Stimulated activated CD4-positive, alpha-beta T cell treated with anti-CD3 and anti-CD28 coated beads, Interleukin-1b, Interleukin-23, amount 100 ng/mL, for 4 hours (primary cell): Measurements from ENCODE around the gene PRKCA.

Experiments used
- DNase-seq, 2 donors: peaks; one replicate each; pipeline ENCODE4 v3.0.0-alpha.2; 2020; ENCODE audit warnings: low read depth in 2 of 2

PRKCA gene

DNA sequence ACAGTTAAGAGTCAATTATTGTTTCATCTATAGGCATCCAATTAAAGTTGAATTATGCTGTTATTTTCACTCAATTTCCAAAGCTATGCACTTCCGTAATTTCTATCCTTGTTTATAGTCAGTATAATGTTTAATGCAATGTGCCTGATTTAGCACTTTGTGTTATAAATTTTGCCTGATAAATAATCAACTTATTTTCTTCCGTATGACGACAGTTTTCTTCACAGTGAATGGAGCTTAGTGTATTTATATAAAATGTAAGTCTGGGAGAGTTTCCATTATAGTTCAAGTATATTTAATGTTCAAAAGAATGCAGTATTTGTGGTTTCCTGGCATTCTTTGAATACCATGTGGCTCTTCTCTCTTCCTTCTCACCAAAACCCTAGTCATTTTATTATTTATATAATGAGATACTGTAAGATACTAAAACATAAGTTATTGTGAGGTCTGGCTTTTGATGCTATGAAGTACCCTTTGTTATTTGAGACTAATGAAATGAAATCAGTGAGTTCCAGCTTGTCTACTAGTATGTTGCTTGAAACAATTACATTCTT, 240.6 kb downstream of the PRKCA start:
- DNase-seq = no peak

DNA sequence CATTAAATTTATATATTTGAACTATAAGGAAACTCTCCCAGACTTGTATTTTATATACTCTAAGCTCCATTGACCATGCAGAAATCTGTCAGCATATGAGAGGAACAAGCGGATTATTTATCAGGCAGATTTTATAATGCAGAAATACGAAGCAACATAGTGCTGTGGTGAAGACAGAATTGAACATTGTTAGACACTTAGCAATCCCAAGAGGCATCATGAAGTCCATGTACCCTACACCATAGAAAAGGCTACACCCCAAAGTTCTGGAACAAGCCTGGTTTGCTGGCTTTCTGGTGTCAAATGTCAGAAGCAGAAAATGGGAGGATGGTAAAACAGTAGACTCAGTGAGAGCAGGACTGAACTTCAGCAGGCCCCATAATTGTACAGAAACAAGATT, 241.1 kb downstream of the PRKCA start:
- DNase-seq = no peak

GRCh38 chr17:66545918-66546317, 243.5 kb downstream of the PRKCA start:
- DNase-seq = no peak

GRCh38 chr17:66547151-66547865, 244.9 kb downstream of the PRKCA start:
- no peak for DNase-seq

GRCh38 chr17:66548158-66548557, 245.7 kb downstream of the PRKCA start:
- DNase-seq = peak in 1 of 2 donors; percentile 11

DNA sequence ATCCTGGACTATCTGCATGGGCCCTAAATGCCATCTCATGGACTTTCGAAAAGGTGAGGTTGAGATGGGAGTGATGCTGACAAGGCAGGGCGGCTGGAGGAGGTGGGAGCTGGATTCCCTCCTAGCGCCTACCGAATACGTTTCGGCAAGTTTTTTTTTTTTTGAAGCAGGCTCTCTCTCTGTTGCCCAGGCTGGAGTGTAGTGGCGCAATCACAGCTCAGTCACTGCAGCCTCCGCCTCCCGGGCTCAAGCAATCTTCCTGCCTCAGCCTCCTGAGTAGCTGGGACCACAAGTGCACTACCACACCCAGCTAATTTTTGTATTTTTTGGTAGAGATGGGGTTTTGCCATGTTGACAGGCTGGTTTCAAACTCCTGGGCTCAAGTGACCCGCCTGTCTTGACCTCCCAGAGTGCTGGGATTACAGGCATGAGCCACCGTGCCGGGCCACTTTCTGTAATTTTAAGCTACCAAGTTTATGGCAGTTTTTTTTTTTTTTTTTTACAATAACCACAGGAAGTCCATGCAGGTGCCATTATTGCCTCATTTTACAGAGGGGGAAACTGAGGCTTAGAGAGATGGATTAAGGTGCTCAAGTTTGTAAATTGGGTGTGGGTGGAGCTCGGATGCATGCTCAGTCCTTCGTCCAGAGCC, 246.4 kb downstream of the PRKCA start:
- no peak for DNase-seq

- DNase-seq = no peak
Observed at GRCh38 chr17:66549311-66549704, 246.9 kb downstream of the PRKCA start.

DNA sequence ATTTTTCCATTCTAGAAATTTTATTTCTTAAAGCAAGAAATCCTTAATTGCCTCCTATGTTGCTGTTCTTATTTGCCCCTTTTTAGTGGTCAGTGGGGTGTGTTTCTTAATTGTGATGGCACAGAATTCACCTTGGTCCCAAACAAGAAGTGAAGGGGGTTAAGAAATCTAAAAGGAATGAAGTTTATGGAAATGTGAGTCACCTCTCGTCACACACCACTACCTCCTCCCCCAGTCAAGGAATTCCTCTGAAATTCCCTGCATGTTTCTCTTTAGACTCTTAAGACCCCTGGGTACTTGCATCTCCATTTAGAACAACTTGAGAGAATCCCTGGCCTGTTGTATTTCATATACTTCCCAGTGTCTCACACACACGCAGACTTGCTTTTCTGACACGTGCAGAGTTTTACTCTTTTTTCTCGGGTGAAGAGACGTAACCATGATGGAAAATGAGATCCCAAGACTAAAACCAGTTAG, 247.4 kb downstream of the PRKCA start:
- no peak for DNase-seq

DNA sequence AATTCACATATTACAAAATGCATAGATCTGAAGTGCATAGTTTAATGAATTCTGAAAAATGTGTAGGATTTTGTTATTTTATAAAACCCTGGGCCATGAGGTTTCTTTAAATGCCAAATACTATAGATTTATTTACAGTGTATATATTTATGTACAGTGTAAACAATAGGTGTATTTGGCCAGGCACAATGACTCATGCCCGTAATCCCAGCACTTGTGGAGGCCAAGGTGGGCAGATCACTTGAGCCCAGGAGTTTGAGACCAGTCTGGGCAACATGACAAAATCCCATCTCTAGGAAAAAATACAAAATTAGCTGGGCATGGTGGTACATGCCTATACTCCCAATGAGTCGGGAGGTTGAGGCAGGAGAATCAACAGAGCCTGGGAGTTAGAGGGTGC, 249.4 kb downstream of the PRKCA start:
- DNase-seq = no peak

GRCh38 chr17:66552371-66552770, 250.0 kb downstream of the PRKCA start:
- no peak for DNase-seq

- no peak for DNase-seq
Observed at GRCh38 chr17:66555605-66556004, 253.2 kb downstream of the PRKCA start.

DNA sequence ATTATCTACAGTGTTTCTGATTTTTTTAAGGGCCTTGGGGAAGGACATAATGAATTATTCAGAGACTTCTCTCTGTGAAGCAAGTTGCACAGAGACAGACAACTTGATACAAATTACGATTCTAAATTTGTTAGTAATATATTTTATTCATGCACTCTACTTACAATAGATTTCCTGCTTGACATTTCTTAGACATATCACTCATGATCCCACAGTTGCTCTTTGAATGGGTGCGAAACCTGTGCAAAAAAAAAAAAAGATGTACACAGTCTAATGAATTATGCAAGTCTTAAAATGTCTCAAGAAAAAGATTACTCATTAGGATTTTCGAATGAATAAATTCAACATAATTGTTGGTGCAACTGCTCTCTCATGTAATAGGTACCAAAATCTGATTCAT, 254.8 kb downstream of the PRKCA start:
- DNase-seq = no peak

DNA sequence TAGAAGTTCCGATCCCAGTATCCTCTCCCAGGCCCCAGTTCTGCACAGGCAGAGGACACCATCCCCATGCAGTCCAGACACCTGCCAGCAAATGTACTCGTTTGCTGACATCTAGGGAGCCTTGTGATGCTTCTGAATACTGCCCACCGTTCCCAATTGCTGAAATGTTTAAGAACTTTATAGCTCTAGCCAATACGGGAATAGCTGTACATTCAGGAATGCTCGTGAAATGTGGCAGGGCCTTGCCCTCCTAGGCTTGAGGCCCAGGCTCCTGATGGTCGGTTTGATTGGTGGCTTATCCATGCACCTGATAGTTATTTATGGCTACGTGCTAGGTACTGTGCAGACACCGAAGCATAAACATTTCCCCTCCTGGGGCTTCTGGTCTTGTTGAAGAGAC, 255.5 kb downstream of the PRKCA start:
- DNase-seq = no peak

- no peak for DNase-seq
Observed at GRCh38 chr17:66560691-66561090, 258.3 kb downstream of the PRKCA start.

GRCh38 chr17:66562119-66562518, 259.7 kb downstream of the PRKCA start:
- no peak for DNase-seq

- DNase-seq = no peak
Observed at GRCh38 chr17:66564992-66565465, 262.6 kb downstream of the PRKCA start.

DNA sequence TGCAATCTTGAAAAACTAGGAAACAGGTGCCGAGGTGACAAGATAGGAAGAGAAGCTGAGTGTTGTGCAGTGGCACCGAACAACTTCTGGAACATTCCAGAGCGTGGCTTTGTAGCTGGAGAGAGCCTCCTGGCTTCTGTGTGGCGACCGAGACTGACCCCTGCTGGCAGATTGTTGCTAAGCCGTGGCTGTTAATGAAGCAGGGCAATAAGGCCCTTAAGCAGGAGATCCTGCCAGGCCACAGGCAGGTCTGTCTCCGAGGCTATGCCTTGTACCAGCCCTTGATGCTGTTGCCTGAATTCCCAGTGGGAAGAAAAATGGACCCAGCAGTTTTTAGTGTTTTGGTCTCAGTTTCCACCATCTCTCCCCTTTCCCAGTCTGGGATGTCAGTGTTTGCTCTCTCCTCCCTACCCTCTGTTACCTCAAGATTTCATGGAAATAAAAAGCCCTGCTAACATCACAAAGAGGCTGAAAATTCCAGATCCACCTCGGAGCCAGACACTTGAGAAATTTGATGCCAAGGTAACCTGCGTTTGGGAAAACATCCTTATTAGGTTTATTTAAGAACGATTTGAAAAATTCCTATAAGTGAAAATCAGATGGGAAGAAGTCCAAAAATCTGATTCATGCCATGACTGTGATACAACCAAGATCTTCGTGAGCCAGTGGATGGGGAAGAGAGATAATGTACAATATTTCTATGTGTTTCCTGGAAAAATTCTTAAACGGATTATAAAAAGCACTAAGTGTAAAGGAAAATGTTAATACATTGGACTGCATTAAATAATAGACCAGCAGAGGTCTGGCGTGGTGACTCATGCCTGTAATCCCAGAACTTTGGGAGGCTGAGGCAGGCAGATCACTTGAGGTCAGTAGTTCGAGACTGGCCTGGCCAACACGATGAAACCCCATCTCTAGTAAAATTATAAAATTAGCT, 265.1 kb downstream of the PRKCA start:
- peak; percentile 77 to 85 for DNase-seq

DNA sequence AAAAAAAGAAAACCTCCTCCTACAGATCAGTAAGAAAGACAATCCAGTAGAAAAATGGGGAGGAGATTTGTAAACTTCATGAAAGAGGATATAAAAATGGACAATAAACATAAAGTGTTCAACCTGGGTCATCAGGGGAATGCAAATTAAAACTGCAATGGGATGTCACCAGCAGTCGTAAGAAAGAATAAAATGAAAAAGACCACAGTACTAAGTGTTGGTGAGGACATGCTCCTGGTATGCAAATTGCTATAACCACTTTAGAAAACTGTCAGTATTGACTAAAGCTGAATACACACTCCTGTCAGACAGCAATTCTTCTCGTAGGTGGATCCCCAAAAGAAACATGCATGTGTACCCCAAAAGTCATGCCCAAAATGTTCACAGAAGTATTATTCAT, 267.2 kb downstream of the PRKCA start:
- no peak for DNase-seq

DNA sequence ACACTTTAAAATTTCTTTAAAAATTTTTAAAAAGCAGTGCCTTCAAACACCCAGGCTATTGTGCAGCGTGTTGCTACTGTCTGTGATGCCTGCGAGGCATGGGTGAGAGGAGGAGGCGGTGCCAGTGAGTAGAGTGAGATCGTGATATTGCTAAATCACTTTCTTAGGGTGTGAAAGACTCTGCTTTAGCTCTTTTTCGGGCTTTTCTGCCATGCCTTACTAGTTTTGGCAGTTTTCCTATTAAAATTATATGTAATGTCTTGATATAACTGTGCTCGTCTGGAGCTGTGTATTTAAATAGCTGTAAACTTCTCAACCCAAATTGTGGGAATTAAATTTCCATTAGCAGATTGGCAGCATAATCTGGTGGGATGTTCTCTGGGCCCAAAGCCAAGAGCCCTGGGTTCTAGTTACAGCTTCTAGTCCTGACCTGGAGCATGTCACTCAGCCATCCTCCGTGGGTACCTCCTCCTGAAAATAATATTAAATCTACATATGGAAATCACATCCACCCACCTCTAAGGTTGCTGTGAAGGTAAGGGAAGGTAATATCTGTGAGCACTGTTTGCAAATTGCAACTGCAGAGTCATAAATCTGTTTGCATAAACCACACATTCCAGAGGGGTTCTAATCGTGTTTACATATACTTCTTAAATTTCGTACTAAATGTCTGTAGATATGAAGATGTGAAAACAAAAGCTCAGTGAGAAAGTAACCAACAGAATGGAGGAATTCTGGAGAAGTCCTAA, 268.2 kb downstream of the PRKCA start:
- DNase-seq = no peak

DNA sequence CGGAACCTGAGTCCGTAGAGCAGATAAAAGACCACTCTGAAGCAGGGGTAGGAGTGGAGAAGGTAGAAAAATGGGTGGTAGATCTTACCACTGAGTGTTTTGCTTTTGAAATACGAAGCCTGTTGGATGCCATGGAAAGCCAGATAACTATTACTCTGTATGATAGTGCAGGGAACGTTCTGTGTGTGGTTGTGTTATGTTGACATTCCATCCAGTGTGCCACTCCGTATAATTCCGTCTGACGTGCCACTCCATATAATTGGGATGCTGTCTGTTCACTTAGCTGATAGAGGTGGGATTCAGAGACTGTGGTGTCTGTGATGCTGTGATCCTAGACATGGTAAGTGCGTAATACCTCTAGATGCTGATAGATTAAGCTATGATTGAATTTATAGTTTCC, 269.3 kb downstream of the PRKCA start:
- no peak for DNase-seq

DNA sequence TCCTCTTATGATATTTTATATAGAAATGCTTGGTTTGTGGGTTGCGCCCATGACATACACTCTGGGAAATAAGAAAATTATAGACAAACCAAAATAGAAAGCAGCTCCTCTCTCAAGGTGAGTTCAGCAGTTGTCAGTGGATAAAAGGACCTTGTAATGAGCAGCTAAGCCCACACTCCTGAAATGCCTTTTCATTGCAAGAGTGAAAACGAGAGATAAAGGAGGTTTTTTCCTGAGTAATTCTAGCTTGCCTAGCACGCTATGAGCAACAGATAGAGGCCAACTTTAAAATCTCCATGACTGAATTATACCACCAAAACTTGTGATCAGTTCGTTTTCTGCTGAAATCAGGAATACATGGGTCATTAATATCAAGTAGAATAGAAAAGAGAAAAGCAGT, 270.7 kb downstream of the PRKCA start:
- no peak for DNase-seq
